GM12873 (cell line): ENCODE results near the gene PHKA2.

Source experiments
- CTCF ChIP-seq: IDR thresholded peaks from 2 replicates; pipeline ENCODE4 v1.5.1; 2012; ENCODE audit warnings: low read depth, mild to moderate bottlenecking, moderate library complexity, low read length, control low read depth; ENCODE audit not compliant: insufficient read depth; ENCODE audit errors: missing control alignments

The PHKA2 gene

GRCh38 chrX:18941896-18942295 is 42.0 kb downstream of the PHKA2 start:
- TF ChIP-seq CTCF: no peak

GRCh38 chrX:18938710-18939109 is 45.2 kb downstream of the PHKA2 start:
- no peak for TF ChIP-seq CTCF

- TF ChIP-seq CTCF: no peak
These were observed 46.7 kb downstream of the PHKA2 start for GRCh38 chrX:18937173-18937572.

DNA sequence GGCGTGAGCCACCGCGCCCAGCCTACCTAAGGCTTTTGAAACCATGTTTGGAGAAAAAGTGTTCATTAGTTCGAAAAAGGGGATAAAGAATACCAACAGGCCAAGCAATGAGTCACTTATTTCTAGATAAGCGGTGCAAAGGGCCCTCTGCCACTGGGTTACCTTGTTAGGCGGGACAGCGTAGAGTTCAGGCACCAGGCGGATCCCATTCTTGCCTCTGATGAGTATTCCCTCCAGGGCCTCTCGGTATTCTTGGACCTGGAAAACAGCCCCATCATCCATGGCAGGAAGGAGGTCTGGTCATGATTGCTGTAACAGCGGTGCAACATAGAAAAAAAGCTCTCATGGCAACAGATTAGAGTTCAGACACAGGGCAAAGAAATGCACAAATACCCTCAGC is 48.0 kb downstream of the PHKA2 start:
- no peak for TF ChIP-seq CTCF

DNA sequence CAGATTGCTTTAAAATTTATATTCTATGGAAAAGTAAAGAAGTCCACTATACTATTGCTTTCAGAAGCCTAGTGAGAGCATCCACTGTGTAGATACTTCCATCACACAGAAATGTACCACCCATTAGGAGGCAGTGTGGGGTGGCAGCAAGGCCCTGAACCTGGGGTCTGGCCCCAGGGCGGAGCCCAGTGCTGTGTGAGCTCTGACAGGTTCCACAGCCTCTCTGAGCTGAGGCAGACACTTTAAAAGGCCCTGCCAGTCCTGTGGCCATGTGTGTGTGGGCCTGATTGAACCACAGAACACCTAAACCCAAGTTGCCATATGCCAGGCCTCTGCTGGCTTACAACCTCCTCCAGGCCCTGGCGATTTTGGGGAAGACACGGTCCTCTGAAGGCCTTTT is 49.2 kb downstream of the PHKA2 start:
- TF ChIP-seq CTCF: no peak

DNA sequence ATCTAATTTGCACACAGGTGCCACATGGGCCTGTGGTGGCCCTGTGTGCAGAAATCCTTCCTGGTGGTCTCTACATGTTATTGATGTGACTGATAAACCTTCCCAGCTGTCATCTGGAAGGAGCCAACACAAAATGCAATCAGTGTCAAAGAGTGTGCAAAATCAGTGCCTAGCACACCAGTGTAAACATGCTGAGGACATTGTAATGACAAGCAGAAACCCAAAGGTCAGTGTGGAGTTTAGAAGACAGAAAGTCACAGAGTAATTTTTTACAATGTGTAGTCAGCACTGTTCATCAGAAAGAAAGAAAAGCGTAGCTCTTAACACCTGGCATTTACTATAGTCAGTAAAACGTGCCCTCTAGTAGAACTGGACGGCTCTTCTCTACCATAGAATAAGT is 50.3 kb downstream of the PHKA2 start:
- no peak for TF ChIP-seq CTCF

- peak; percentile 46 for TF ChIP-seq CTCF
These were observed 51.9 kb downstream of the PHKA2 start for GRCh38 chrX:18931972-18932371.
